ENCODE measurements around the gene MBNL1.

GRCh38 chr3:152400887-152401286, 132.2 kb downstream of the MBNL1 start:
- TF ChIP-seq EP300 (IDR thresholded peaks at IDR 0.05) (no peak), CTCF (IDR thresholded peaks at IDR 0.05) (no peak), POLR2A (IDR thresholded peaks at IDR 0.05) (no peak)
